HepG2 (cell line): ENCODE data around the gene EFNA2. TPM values are rescaled to one million over a fixed set of nuclear protein-coding genes. Genes with fewer than 3 reads are reported as not detected.
A peak's percentile ranks its signal among the peaks of the same experiment; 100 is the strongest.

Source experiments
- BRCA1 ChIP-seq: sonication (generic); formaldehyde crosslinking; IDR thresholded peaks from 2 replicates; pipeline ENCODE4 v1.4.0; 2020; ENCODE audit warnings: missing genetic modification reagents
- CENPT ChIP-seq: sonication (generic); formaldehyde crosslinking; IDR thresholded peaks from 2 replicates; pipeline ENCODE4 v1.8.0; 2022; ENCODE audit warnings: low read depth, mild to moderate bottlenecking, moderate library complexity, missing genetic modification reagents
- E2F2 ChIP-seq: sonication (generic); formaldehyde crosslinking; IDR thresholded peaks from 2 replicates; pipeline ENCODE4 v1.4.0; 2020; ENCODE audit warnings: missing genetic modification reagents, borderline replicate concordance
- GTF3A ChIP-seq: sonication (generic); formaldehyde crosslinking; conservative IDR thresholded peaks from 2 replicates; pipeline ENCODE4 v1.4.0; 2020; ENCODE audit warnings: mild to moderate bottlenecking, missing genetic modification reagents
- HOXA5 ChIP-seq: sonication (generic); formaldehyde crosslinking; IDR thresholded peaks from 2 replicates; pipeline ENCODE4 v1.4.0; 2020; ENCODE audit warnings: missing genetic modification reagents
- HOXA9 ChIP-seq: sonication (generic); formaldehyde crosslinking; IDR thresholded peaks from 2 replicates; pipeline ENCODE4 v1.8.1; 2022; ENCODE audit warnings: missing genetic modification reagents, mild to moderate bottlenecking, moderate library complexity, borderline replicate concordance
- KAT8 ChIP-seq: IDR thresholded peaks from 2 replicates; pipeline ENCODE4 v1.6.1; 2016; ENCODE audit warnings: missing genetic modification reagents, missing compliant biosample characterization
- MED13 ChIP-seq: sonication (generic); formaldehyde crosslinking; IDR thresholded peaks from 2 replicates; pipeline ENCODE4 v1.5.0; 2020; ENCODE audit warnings: missing genetic modification reagents
- MXD4 ChIP-seq: IDR thresholded peaks from 2 replicates; pipeline ENCODE4 v1.6.1; 2016; ENCODE audit warnings: mild to moderate bottlenecking, missing biosample characterization, missing genetic modification reagents
- NFIB ChIP-seq: sonication (generic); formaldehyde crosslinking; IDR thresholded peaks from 2 replicates; pipeline ENCODE4 v1.9.0; 2021; ENCODE audit warnings: missing genetic modification reagents, mild to moderate bottlenecking, borderline replicate concordance
- RBM22 ChIP-seq: fragments of 200-400 bp; formaldehyde crosslinking; optimal IDR thresholded peaks from 2 replicates; pipeline ENCODE3; 2017; ENCODE audit warnings: mild to moderate bottlenecking, low read length, moderate library complexity
- SMC3 ChIP-seq: IDR thresholded peaks from 2 replicates; pipeline ENCODE4 v1.6.1; 2011; ENCODE audit warnings: low read length, improper control_type of control experiment
- UBTF ChIP-seq: sonication (generic); formaldehyde crosslinking; IDR thresholded peaks from 2 replicates; pipeline ENCODE4 v1.4.0; 2020; ENCODE audit warnings: mild to moderate bottlenecking, missing genetic modification reagents
- ZC3H4 ChIP-seq: sonication (generic); formaldehyde crosslinking; IDR thresholded peaks from 2 replicates; pipeline ENCODE4 v1.4.0; 2020; ENCODE audit warnings: missing genetic modification reagents, borderline replicate concordance
- ZMAT5 ChIP-seq: sonication (generic); formaldehyde crosslinking; IDR thresholded peaks from 2 replicates; pipeline ENCODE4 v1.5.0; 2020; ENCODE audit warnings: mild to moderate bottlenecking, low read depth, missing genetic modification reagents, borderline replicate concordance
- ZNF124 ChIP-seq: sonication (generic); formaldehyde crosslinking; IDR thresholded peaks from 2 replicates; pipeline ENCODE4 v1.4.0; 2020; ENCODE audit warnings: missing genetic modification reagents
- ZNF512 ChIP-seq: sonication (generic); formaldehyde crosslinking; IDR thresholded peaks from 2 replicates; pipeline ENCODE4 v1.4.0; 2020; ENCODE audit warnings: mild to moderate bottlenecking, missing genetic modification reagents
- ZNF605 ChIP-seq: sonication (generic); formaldehyde crosslinking; IDR thresholded peaks from 2 replicates; pipeline ENCODE4 v1.8.0; 2022; ENCODE audit warnings: mild to moderate bottlenecking, missing genetic modification reagents
- ZNF644 ChIP-seq: IDR thresholded peaks from 2 replicates; pipeline ENCODE4 v1.6.1; 2016; ENCODE audit warnings: low read depth
- ZNF687 ChIP-seq: sonication (generic); formaldehyde crosslinking; IDR thresholded peaks from 2 replicates; pipeline ENCODE4 v1.5.1; 2020; ENCODE audit warnings: mild to moderate bottlenecking, missing genetic modification reagents, moderate library complexity
- polyA plus RNA-seq, 8 experiments: library from polyadenylated mRNA; depleted of rRNA in 3 of 8; stranded (reverse) in 7 of 8; unstranded in 1 of 8; fragments of >200 nt; fragmentation: Illumina TruSeq in 4 of 8; extraction: Trizol in 4 of 8; gene quantifications; 2 replicates each; pipeline versions ENCODE4 v1.2.1 to v1.2.3, GENCODE V29; 2011 to 2016; ENCODE audit warnings: low read depth in 4 of 8, missing spikeins in 1 of 8, mixed read lengths in 1 of 8; ENCODE audit not compliant: insufficient read depth in 1 of 8
- total RNA-seq, 5 experiments: library from RNA; depleted of rRNA; stranded (reverse); fragments of >200 nt; fragmentation: Illumina TruSeq; extraction: Trizol; gene quantifications; 2 replicates each; pipeline ENCODE4 v1.2.3, GENCODE V29; 2016; ENCODE audit warnings: low read depth in 1 of 5

EFNA2 gene
- total and polyA plus RNA-seq, 2 of the 13 experiments (the other 11 are each of a cell fraction or from before 2014, with no cell fraction given), result 6.0 to 9.9 TPM

GRCh38 chr19:1239796-1240737 lies 45.6 kb upstream of the EFNA2 start (continued):
- TF ChIP-seq ZNF605 (CRISPR knock-in tag) (peak; percentile 55; the same call in 1 of the 2 replicates), BRCA1 (CRISPR knock-in tag) (no peak), KAT8 (CRISPR knock-in tag) (no peak), ZNF687 (CRISPR knock-in tag) (peak; percentile 65), ZNF644 (CRISPR knock-in tag) (no peak), RBM22 (no peak), GTF3A (CRISPR knock-in tag) (no peak), ZC3H4 (CRISPR knock-in tag) (no peak), HOXA5 (CRISPR knock-in tag) (no peak), SMC3 (peak; percentile 22; the same call in 1 of the 2 replicates), MXD4 (CRISPR knock-in tag) (no peak), MED13 (CRISPR knock-in tag) (no peak), CENPT (CRISPR knock-in tag) (peak; percentile 40; the same call in 1 of the 2 replicates), ZNF512 (CRISPR knock-in tag) (no peak), HOXA9 (CRISPR knock-in tag) (no peak), NFIB (no peak), E2F2 (no peak), ZNF124 (CRISPR knock-in tag) (no peak), UBTF (CRISPR knock-in tag) (peak; percentile 40; the same call in 1 of the 2 replicates), ZMAT5 (CRISPR knock-in tag) (no peak)
